Endothelial cell of umbilical vein (primary cell): ENCODE data around the gene BICD2. TPM values are rescaled to one million over a fixed set of nuclear protein-coding genes. Genes with fewer than 3 reads are reported as not detected.

Source experiments
- BruUV-seq: library from RNA; stranded (reverse); fragments of 400-500 nt; replicated peaks from 2 replicates; lab custom pipeline; 2021; lab: Mats Ljungman, UMichigan
- CTCF ChIA-PET: fragments of 300-600, 350-600 bp; sonication (Branson Sonifier 250); formaldehyde crosslinking; loops from one replicate; lab custom pipeline; 2021; ENCODE audit warnings: antibody characterized with exemption, inconsistent platforms; lab: Charles Lee
- POLR2A ChIA-PET: fragments of 300-600, 350-600 bp; sonication (Branson Sonifier 250); formaldehyde crosslinking; loops from one replicate; lab custom pipeline; 2021; ENCODE audit warnings: antibody characterized with exemption, inconsistent platforms; lab: Charles Lee
- DNase-seq: peaks from one replicate; pipeline ENCODE4 v3.0.0-alpha.2; 2011; ENCODE audit warnings: low read depth, low spot score
- FAIRE-seq: peaks from 2 replicates; lab custom pipeline; 2011; peaks lifted over from hg19 to GRCh38; lab: Jason Lieb, UNC
- H2AFZ ChIP-seq: 2 replicates; pipeline ENCODE4 v1.6.0; 2012; ENCODE audit warnings: low read depth, low read length, control low read depth, inconsistent platforms
- H3K27ac ChIP-seq: 2 replicates; pipeline ENCODE4 v1.5.1; 2011; ENCODE audit warnings: low read depth, mild to moderate bottlenecking, control low read depth, low read length, moderate library complexity; ENCODE audit not compliant: insufficient read depth
- H3K27me3 ChIP-seq, 2 experiments: 2 replicates each; pipeline versions ENCODE4 v1.6.0 to v1.6.1; 2011; ENCODE audit warnings: low read length in 2 of 2, mixed read lengths in 1 of 2; ENCODE audit not compliant: control insufficient read depth in 2 of 2, insufficient read depth in 2 of 2
- H3K36me3 ChIP-seq, 2 experiments: 2 replicates in 1 of 2; 3 replicates in 1 of 2; pipeline ENCODE4 v1.5.1; 2011; ENCODE audit warnings: low read length in 2 of 2, mild to moderate bottlenecking in 1 of 2, moderate library complexity in 1 of 2; ENCODE audit not compliant: control insufficient read depth in 2 of 2, insufficient read depth in 2 of 2; ENCODE audit errors: extremely low read depth in 1 of 2
- H3K4me1 ChIP-seq: 3 replicates; pipeline ENCODE4 v1.5.1; 2011; ENCODE audit warnings: mild to moderate bottlenecking, low read length; ENCODE audit not compliant: control insufficient read depth, insufficient read depth; ENCODE audit errors: extremely low read depth
- H3K4me2 ChIP-seq: 2 replicates; pipeline ENCODE4 v1.6.1; 2011; ENCODE audit warnings: low read length, control low read depth, mixed read lengths; ENCODE audit not compliant: insufficient read depth
- H3K4me3 ChIP-seq, 3 experiments: fragments of 200-600 bp in 1 of 3; sonication (generic), shearing (Covaris generic) in 1 of 3; replicated peaks in 1 of 3; 2 replicates each; pipeline ENCODE4 v1.5.1; 2011 to 2016; ENCODE audit warnings: control low read depth in 3 of 3, low read length in 3 of 3, mild to moderate bottlenecking in 2 of 3, inconsistent platforms in 1 of 3, low read depth in 1 of 3, moderate library complexity in 1 of 3; ENCODE audit not compliant: insufficient read depth in 1 of 3
- H3K79me2 ChIP-seq: 2 replicates; pipeline ENCODE4 v1.6.0; 2012; ENCODE audit warnings: low read length, inconsistent platforms; ENCODE audit not compliant: control insufficient read depth, insufficient read depth
- H3K9ac ChIP-seq: replicated peaks from 2 replicates; pipeline ENCODE3; 2011; ENCODE audit warnings: low read length, control low read depth; ENCODE audit not compliant: insufficient read depth; ENCODE audit errors: extremely low read depth
- H3K9me1 ChIP-seq: replicated peaks from 3 replicates; pipeline ENCODE4 v1.6.0; 2011; ENCODE audit warnings: mild to moderate bottlenecking, low read length; ENCODE audit not compliant: control insufficient read depth, insufficient read depth; ENCODE audit errors: extremely low read depth
- H3K9me3 ChIP-seq: replicated peaks from 2 replicates; pipeline ENCODE4 v1.5.1; 2012; ENCODE audit warnings: low read length, inconsistent platforms; ENCODE audit not compliant: control insufficient read depth, insufficient read depth
- H4K20me1 ChIP-seq: replicated peaks from 2 replicates; pipeline ENCODE3; 2011; ENCODE audit warnings: mild to moderate bottlenecking, low read length; ENCODE audit not compliant: control insufficient read depth, insufficient read depth; ENCODE audit errors: extremely low read depth
- CTCF ChIP-seq, 2 donors: IDR thresholded peaks; 1 replicate in 1 of 2; 2 replicates in 1 of 2; pipeline ENCODE4 v1.5.1; 2011; ENCODE audit warnings: low read length in 2 of 2, mild to moderate bottlenecking in 2 of 2, moderate library complexity in 2 of 2, control low read depth in 1 of 2, inconsistent platforms in 1 of 2, low read depth in 1 of 2; ENCODE audit not compliant: insufficient read depth in 1 of 2; ENCODE audit errors: extremely low read depth in 1 of 2
- EZH2 ChIP-seq: IDR thresholded peaks from 2 replicates; pipeline ENCODE4 v1.6.1; 2012; ENCODE audit warnings: borderline replicate concordance, low read depth, mild to moderate bottlenecking, moderate library complexity, low read length, inconsistent platforms; ENCODE audit not compliant: severe bottlenecking
- FOS ChIP-seq: IDR thresholded peaks from 2 replicates; pipeline ENCODE4 v1.6.1; 2011; ENCODE audit warnings: mild to moderate bottlenecking, low read length, moderate library complexity, borderline replicate concordance; ENCODE audit not compliant: insufficient read depth
- GATA2 ChIP-seq: IDR thresholded peaks from 2 replicates; pipeline ENCODE4 v1.7.0; 2011; ENCODE audit warnings: low read depth, mild to moderate bottlenecking, moderate library complexity, mixed read lengths, low read length; ENCODE audit not compliant: insufficient read length, insufficient read depth
- JUN ChIP-seq: IDR thresholded peaks from 2 replicates; pipeline ENCODE4 v1.6.1; 2011; ENCODE audit warnings: borderline replicate concordance, low read depth; ENCODE audit not compliant: insufficient read length, insufficient read depth
- MYC ChIP-seq: IDR thresholded peaks from one replicate; pipeline ENCODE4 v1.6.1; 2011; ENCODE audit warnings: mild to moderate bottlenecking, low read depth, low read length
- POLR2A ChIP-seq: IDR thresholded peaks from 2 replicates; pipeline ENCODE4 v1.6.1; 2012; ENCODE audit warnings: low read depth, mild to moderate bottlenecking, control low read depth, low read length
- POLR2AphosphoS5 ChIP-seq: IDR thresholded peaks from 2 replicates; pipeline ENCODE4 v1.6.1; 2012; ENCODE audit warnings: low read depth, mild to moderate bottlenecking, control low read depth, low read length, moderate library complexity; ENCODE audit not compliant: insufficient read depth
- dilution Hi-C: fragments of 300-500 bp; cut with MboI; formaldehyde crosslinking; loops from one replicate; pipeline ENCODE4 v1.15.0; 2019; ENCODE audit warnings: low sequenced_read_pairs; ENCODE audit not compliant: extremely low pct_ligation_motif_present
- intact Hi-C: fragments of 100-400 bp; cut with micrococcal nuclease; formaldehyde crosslinking; loops from one replicate; pipeline ENCODE4 v1.10.0; 2022
- polyA plus RNA-seq, 4 experiments: library from polyadenylated mRNA; depleted of rRNA in 3 of 4; stranded (reverse) in 3 of 4; unstranded in 1 of 4; fragments of >200 nt; gene quantifications; 2 replicates each; pipeline versions ENCODE4 v1.2.1 to v1.2.3, GENCODE V29; 2011 to 2012; ENCODE audit warnings: missing spikeins in 1 of 4
- total RNA-seq: library from RNA; stranded (reverse); gene quantifications from 2 replicates; pipeline ENCODE4 v1.2.3, GENCODE V29; 2021
- TF ChIP-seq, protein P1 (sequence below): IDR thresholded peaks from 2 replicates; pipeline ENCODE4 v1.6.1; 2011; ENCODE audit not compliant: insufficient read depth, insufficient read length

The BICD2 gene
- total and polyA plus RNA-seq, 2 donors (not counting 3 experiments of a cell fraction or from before 2014, with no cell fraction given), result 14.3 to 39.3 TPM

DNA sequence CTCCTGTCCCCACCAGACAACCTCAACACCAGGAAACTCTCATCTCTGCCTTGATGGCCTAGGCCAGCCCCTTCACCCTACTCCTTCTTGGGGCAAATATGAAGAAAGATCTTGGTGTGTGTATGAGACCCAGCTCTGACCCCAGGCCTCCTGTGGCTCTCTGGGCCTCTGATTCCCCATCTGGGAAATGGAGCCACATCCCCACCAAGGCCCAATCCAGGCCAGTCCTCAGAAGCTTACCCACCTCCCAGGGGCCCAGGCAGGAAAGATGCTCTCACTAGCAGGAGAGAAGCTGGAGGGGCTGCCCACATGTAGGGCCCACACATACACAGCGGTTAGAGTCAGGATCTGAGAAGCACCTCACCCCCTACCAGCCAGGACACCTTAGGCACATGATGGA is 38.9 kb downstream of the BICD2 start:
- no peaks in the 10 kb centered on the region for H3K27me3 ChIP-seq
- peaks cover 43% of the 10 kb centered on the region for H3K79me2 ChIP-seq
- no peak overlapping the region for H3K4me2 ChIP-seq
- TF ChIP-seq FOS (no peak), GATA2 (no peak), CTCF (IDR thresholded peaks at IDR 0.05; ENCODE audit: extremely low read depth in 1 of 2, insufficient read depth in 1 of 2, low read depth in 1 of 2, low read length in 2 of 2) (no peak), MYC (no peak), JUN (no peak), POLR2A (no peak), POLR2AphosphoS5 (no peak), EZH2 (no peak)
- TF ChIP-seq, protein P1, sequence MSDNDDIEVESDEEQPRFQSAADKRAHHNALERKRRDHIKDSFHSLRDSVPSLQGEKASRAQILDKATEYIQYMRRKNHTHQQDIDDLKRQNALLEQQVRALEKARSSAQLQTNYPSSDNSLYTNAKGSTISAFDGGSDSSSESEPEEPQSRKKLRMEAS, result no peak
- intact Hi-C loops (no loop called here), dilution Hi-C loops (no loop called here)
- CTCF ChIA-PET, result interaction anchor here (1.2 to 2.0 kb wide), 2 partner anchors 38 to 39 kb away, joined by 4 to 5 read pairs; no protein-coding TSS in a partner anchor
- H3K36me3 ChIP-seq, result peaks cover 0 to 19% of the 10 kb centered on the region in 2 experiments
- H2AFZ ChIP-seq, result no peak overlapping the region
- H3K9me1 ChIP-seq, result no peaks in the 10 kb centered on the region
- no peak overlapping the region for H3K9ac ChIP-seq
- H4K20me1 ChIP-seq, result no peaks in the 10 kb centered on the region
- H3K27ac ChIP-seq, result no peak overlapping the region
- POLR2A ChIA-PET, result interaction anchor here (1.2 kb wide), 1 partner anchor 11 kb away, joined by 3 read pairs; no protein-coding TSS in a partner anchor
- peaks cover 11% of the 10 kb centered on the region for H3K4me1 ChIP-seq
- BruUV-seq, result no TSS peak
- no peaks in the 10 kb centered on the region for H3K9me3 ChIP-seq
- H3K4me3 ChIP-seq, result no peak overlapping the region
- DNase-seq, result no peak
- no peak for FAIRE-seq
